Activated T-helper 2 cell treated with anti-CD3 and anti-CD28 coated beads, Interferon-gamma antibody, Interleukin-2, Interleukin-4, amounts not matched to agents 10 μg/mL and 5 μg/mL and 100 μg/mL, durations not matched to agents 14 hours and 24 hours and 36 hours (primary cell): ENCODE measurements around the gene DOK7. TPM values are rescaled to one million over a fixed set of nuclear protein-coding genes. Genes with fewer than 3 reads are reported as not detected.

Source experiments
- DNase-seq: peaks from one replicate; pipeline ENCODE4 v3.0.0; 2021; ENCODE audit warnings: low spot score
- H3K27ac Mint-ChIP-seq: one replicate; pipeline ENCODE4 v1.8.0; 2021; ENCODE audit warnings: mixed read lengths
- H3K27me3 Mint-ChIP-seq: one replicate; pipeline ENCODE4 v1.8.0; 2021; ENCODE audit warnings: low read depth, mixed read lengths
- H3K36me3 Mint-ChIP-seq: one replicate; pipeline ENCODE4 v1.8.0; 2021; ENCODE audit warnings: low read depth, mixed read lengths
- H3K4me1 Mint-ChIP-seq: one replicate; pipeline ENCODE4 v1.8.0; 2021; ENCODE audit warnings: low read depth, mixed read lengths
- H3K4me3 Mint-ChIP-seq: one replicate; pipeline ENCODE4 v1.8.0; 2021; ENCODE audit warnings: low read depth, mild to moderate bottlenecking, moderate library complexity, mixed read lengths
- H3K9me3 Mint-ChIP-seq: one replicate; pipeline ENCODE4 v1.8.0; 2021; ENCODE audit warnings: mixed read lengths
- intact Hi-C: fragments of 100-400 bp; cut with micrococcal nuclease; formaldehyde crosslinking; loops from one replicate; pipeline ENCODE4 v1.15.1; 2023
- total RNA-seq: library from RNA; stranded (reverse); gene quantifications from 2 replicates; pipeline ENCODE4 v1.2.3, GENCODE V29; 2022

Gene DOK7, protein sequence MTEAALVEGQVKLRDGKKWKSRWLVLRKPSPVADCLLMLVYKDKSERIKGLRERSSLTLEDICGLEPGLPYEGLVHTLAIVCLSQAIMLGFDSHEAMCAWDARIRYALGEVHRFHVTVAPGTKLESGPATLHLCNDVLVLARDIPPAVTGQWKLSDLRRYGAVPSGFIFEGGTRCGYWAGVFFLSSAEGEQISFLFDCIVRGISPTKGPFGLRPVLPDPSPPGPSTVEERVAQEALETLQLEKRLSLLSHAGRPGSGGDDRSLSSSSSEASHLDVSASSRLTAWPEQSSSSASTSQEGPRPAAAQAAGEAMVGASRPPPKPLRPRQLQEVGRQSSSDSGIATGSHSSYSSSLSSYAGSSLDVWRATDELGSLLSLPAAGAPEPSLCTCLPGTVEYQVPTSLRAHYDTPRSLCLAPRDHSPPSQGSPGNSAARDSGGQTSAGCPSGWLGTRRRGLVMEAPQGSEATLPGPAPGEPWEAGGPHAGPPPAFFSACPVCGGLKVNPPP
- total RNA-seq, result not detected in 2 replicates

DNA sequence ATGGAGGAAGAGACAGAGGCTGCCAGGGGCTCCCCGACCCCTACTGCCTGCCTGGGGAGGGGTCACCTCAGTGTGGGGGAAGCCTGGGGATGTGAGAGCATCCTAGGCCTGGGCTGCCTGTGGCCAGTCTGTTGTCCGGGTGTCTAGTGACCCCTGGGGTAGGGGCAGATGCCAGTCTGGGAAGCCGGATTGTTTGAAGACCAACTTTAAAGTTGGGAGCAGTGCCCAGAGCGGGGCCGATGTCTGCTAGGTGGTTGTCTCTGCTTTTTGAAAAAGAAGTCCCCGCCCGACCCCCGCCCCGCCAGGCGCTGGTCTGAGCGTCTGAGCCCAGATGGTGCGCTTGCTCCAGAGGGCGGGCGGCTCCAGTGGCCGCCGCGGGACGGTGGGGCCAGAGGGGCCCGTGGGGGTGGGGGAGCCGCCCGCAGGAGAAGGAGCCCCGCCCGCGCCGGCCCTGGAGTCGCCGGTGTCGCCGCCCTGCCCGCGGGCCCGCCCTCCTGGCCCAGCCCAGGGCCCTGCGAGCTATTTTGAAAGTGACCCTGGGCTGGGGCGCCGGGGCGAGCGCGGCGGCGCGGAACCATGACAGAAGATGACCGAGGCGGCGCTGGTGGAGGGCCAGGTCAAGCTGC lies at the start of gene DOK7:
TSS of gene DOK7 (plus strand) at position 517 of the 626 bp plus-strand sequence. CDS start at position 587, 70 bp downstream.
- Mint-ChIP-seq H3K4me3 (no peak within 1 kb of the TSS), H3K27me3 (peaks cover 11% of the 10 kb centered on the region)

DNA sequence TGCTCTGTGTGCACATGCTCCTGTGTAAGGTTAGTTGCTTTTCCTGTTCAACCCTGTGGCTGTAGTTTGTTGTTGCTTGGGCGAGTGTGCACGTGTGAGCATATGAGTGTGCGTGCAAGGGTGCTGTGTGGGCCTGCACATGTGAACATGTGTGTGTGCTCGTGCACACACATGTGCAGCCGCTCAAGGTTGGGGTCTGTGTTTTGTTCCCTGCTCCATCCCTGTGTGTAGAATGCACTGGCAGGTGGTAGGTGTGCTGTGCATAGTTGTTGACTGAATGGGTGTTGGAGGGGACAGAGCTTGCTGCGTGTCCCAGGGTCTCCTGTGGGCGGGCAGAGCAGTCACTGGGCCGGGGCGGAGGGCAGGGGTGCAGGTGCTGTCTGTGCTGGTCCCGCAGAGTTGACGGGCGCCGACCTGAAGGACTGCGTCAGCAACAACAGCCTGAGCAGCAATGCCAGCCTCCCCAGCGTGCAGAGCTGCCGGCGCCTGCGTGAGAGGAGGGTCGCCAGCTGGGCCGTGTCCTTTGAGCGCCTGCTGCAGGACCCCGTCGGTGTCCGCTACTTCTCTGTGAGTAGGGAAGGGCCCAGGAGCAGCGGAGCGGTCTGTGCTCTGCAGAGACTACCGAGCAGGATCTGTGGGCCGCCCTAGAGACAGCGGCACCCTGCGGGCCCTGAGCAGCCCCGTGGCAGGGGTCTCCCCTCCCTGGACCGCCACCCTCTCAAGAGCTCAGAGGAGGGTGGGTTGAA lies 49.3 kb upstream of the DOK7 start:
- Mint-ChIP-seq H3K4me3 (no peak overlapping the region), H3K36me3 (no peaks in the 10 kb centered on the region), H3K9me3 (no peaks in the 10 kb centered on the region), H3K27me3 (no peaks in the 10 kb centered on the region), H3K4me1 (no peaks in the 10 kb centered on the region), H3K27ac (no peak overlapping the region)
- intact Hi-C loops, result no loop called here
- DNase-seq, result no peak

More for the DNA sequence above, at the start of gene DOK7:
- no peak for DNase-seq
- no peak within 1 kb of the TSS for H3K27ac Mint-ChIP-seq
- no peaks in the 10 kb centered on the region for H3K36me3 Mint-ChIP-seq
- no peaks in the 10 kb centered on the region for H3K9me3 Mint-ChIP-seq
- intact Hi-C loops, result no loop called here
- no peaks in the 10 kb centered on the region for H3K4me1 Mint-ChIP-seq

DNA sequence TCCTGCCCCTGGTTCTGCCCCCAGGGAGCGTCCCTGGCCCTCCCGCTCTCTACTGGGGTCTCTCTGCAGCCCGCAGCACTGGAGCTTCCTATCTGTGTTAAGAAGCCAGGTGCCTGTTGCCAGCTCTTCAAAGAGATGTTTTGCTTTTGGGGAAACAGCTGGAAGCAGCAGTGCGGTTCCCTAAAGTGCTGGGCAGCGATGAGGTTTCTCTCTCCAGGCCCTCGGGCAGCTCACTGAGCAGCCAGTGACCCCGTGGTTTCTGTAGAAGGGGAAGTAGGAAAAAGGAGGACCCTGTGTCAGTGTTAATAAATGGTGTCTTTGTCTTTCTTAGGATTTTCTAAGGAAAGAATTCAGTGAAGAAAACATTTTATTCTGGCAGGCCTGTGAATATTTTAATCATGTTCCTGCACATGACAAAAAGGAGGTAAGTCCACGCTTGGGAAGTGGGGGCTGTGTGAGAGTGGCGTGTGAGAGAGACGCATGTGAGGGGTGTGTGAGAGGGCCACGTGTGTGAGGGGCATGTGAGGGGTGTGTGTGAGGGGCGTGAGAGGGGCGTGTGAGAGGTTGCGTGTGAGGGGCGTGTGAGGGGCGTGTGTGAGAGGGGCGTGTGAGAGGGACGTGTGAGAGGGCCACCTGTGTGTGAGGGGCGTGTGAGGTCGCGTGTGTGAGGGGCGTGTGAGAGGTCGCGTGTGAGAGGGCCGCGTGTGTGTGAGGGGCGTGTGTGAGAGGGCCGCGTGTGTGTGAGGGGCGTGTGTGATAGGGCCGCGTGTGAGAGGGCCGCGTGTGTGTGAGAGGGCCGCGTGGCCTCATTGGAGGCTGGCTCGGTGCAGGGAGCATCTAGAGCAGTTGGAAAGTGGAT lies 48.5 kb upstream of the DOK7 start:
- H3K9me3 Mint-ChIP-seq, result no peaks in the 10 kb centered on the region
- no peaks in the 10 kb centered on the region for H3K4me1 Mint-ChIP-seq
- no peaks in the 10 kb centered on the region for H3K36me3 Mint-ChIP-seq
- H3K27ac Mint-ChIP-seq, result no peak overlapping the region
- DNase-seq, result no peak
- no peak overlapping the region for H3K4me3 Mint-ChIP-seq
- no peaks in the 10 kb centered on the region for H3K27me3 Mint-ChIP-seq
- intact Hi-C loops, result no loop called here

DNA sequence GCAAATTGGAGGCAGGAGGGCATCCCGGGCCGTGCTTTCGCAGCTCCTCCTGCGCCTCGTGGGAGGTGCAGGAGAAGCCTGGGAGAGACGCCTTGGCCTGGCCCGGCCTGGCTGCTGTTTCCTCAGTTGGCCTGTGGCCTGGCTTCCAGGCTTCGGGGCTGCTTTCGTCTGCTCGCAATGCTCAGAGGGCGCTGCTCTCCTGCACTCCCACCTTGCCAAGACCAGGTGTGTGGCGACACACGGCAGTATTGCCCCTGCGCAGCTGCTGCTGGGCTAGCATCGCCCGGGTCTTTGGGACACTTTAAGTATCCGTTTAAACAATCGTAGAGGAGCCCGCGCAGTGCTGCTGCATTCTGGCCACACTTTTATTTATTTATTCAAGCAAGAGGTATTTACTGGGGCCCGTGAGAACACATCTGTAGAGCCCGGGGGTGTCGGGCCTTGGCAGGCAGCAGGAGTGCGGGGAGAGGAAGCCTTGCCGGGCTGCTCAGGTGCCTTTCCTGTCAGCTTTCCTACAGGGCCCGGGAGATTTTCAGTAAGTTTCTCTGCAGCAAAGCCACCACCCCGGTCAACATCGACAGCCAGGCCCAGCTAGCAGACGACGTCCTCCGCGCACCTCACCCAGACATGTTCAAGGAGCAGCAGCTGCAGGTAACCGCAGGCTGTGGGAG lies 47.5 kb upstream of the DOK7 start:
- intact Hi-C loops, result no loop called here
- Mint-ChIP-seq H3K36me3 (no peaks in the 10 kb centered on the region), H3K4me1 (no peaks in the 10 kb centered on the region), H3K9me3 (no peaks in the 10 kb centered on the region), H3K27me3 (no peaks in the 10 kb centered on the region), H3K4me3 (no peak overlapping the region), H3K27ac (no peak overlapping the region)
- no peak for DNase-seq

DNA sequence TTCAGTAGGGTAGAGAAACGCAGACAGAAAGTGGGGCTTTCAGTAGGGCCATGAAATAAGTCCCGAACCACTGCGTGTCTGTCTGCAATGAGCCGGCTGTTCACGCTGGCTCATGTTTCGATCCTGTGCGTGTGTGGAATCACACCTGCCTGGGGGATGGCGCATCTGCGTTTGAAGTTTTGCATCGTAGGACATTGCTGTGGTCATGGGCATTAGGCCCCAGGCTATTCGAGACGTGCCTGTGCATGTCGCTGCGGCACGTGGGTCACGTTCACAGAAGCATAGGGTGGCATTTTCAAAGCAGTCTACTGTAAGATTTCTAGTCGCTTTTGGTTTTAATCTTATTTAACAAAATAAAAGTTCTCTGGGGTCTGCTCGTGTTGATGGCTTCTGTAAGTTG lies 46.8 kb upstream of the DOK7 start:
- Mint-ChIP-seq H3K9me3 (no peaks in the 10 kb centered on the region), H3K4me3 (no peak overlapping the region)
- intact Hi-C loops, result no loop called here

DNA sequence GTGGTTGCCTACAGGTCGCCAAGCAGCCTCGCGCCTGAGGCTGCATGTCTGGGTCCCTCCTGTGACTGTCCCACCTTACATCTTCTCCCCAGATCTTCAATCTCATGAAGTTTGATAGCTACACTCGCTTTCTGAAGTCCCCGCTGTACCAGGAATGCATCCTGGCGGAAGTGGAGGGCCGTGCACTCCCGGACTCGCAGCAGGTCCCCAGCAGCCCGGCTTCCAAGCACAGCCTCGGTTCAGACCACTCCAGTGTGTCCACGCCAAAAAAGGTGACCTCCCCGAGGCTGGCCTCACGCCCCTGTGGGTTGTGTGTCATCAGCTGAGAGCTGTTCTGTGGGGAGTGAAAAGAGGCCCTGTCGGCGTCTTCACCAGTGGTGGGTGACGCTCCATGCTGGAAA lies 46.3 kb upstream of the DOK7 start:
- DNase-seq, result no peak
- Mint-ChIP-seq H3K4me3 (no peak overlapping the region), H3K4me1 (no peaks in the 10 kb centered on the region), H3K9me3 (no peaks in the 10 kb centered on the region), H3K27me3 (no peaks in the 10 kb centered on the region), H3K36me3 (no peaks in the 10 kb centered on the region), H3K27ac (no peak overlapping the region)
- intact Hi-C loops, result no loop called here

More for the DNA sequence above, 46.8 kb upstream of the DOK7 start:
- no peak for DNase-seq
- H3K36me3 Mint-ChIP-seq, result no peaks in the 10 kb centered on the region
- no peak overlapping the region for H3K27ac Mint-ChIP-seq
- no peaks in the 10 kb centered on the region for H3K27me3 Mint-ChIP-seq
- H3K4me1 Mint-ChIP-seq, result no peaks in the 10 kb centered on the region

DNA sequence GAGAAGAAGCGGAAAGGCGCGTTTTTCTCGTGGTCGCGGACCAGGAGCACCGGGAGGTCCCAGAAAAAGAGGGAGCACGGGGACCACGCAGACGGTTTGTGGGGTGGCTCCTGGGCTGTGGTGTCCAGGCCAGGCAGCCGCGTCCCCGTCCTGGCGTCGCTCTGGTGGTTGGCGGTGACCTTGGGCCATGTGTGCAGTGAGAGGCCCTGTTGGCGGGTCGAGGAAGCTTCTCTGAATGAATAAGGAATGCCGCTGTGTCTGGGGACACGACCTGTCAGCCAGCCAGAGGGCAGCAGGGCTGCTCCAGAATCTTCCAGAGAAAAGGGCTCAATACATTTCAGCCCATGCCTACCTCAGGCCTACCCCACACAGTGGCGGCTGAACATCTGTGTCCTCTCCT lies 45.7 kb upstream of the DOK7 start:
- Mint-ChIP-seq H3K27me3 (no peaks in the 10 kb centered on the region), H3K9me3 (no peaks in the 10 kb centered on the region), H3K4me3 (no peak overlapping the region), H3K27ac (no peak overlapping the region), H3K4me1 (no peaks in the 10 kb centered on the region), H3K36me3 (no peaks in the 10 kb centered on the region)
- intact Hi-C loops, result no loop called here
- no peak for DNase-seq

DNA sequence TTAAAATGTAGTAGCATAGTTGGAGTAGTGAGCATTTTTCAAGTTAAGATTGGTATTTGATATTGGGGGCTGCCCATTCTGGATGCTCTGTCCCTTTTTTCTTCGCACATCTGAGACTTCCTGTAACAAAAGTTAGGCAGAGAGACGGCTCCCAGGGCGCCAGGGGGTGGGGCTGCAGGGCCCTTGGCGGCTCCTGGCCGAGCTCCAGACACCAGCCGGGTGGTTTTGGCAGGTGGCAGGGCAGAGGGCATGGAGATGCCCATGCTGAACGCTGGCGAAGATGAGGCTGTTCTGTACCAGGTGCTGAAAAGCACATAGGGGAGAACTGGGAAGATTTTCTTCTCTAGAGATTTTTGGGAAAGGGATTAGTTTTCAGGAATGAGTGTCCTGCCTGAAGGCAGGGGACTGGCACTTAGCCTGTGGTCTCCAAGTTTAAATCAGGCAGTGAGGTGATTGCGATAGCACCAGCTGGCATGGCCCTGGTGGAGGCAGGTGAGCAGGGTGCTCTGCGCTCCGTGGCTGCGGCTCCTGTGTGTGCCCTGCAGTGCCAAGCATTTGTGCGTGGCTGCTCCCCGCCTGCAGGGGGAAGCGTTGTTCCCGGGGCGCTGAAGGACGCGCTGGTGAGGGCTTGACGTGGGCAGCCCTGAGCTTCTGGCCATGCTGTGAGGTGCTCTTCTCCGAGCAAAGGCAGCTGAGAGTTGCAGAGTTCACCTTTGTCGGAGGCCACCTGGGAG lies 44.9 kb upstream of the DOK7 start:
- no peak for DNase-seq
- Mint-ChIP-seq H3K4me1 (no peaks in the 10 kb centered on the region), H3K4me3 (no peak overlapping the region), H3K9me3 (no peaks in the 10 kb centered on the region), H3K27me3 (no peaks in the 10 kb centered on the region), H3K27ac (no peak overlapping the region), H3K36me3 (no peaks in the 10 kb centered on the region)
- intact Hi-C loops, result no loop called here

DNA sequence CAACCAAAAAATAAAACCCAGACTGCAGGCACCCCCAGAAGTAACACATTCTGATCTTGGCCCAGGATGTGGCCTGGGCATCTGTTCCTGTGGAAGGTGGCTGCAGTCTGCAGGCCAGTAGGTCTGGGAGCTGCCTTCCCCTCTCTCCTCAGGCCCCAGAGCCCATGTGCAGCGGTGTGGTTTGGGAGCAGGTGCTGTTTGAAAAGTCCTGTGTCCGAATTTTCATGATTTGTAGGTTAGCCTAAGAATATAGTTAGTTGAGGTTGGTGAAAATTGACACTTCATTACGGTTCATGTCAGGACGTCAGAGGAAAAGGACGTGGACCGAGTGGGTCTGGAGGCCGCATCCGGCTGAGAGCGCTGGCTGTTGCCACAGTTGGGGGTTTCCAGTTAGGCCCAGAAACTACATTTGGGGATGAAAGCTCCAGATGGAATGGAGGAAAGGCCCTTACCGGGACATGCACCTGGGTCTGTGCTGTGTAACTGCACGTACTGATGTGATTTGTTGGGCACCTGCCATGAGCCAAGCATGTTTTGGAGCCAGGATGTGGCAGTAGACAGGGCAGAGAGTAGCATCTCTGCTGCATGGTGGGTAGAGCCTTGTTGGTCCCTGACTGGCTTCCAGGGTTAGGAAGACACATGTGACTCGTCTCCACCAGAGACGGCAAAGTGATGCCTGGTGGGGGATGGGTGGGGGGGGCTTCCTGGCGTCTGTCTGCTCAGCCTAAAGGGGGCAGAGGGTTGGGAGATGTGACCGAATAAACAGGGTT lies 43.1 kb upstream of the DOK7 start:
- no peaks in the 10 kb centered on the region for H3K9me3 Mint-ChIP-seq

DNA sequence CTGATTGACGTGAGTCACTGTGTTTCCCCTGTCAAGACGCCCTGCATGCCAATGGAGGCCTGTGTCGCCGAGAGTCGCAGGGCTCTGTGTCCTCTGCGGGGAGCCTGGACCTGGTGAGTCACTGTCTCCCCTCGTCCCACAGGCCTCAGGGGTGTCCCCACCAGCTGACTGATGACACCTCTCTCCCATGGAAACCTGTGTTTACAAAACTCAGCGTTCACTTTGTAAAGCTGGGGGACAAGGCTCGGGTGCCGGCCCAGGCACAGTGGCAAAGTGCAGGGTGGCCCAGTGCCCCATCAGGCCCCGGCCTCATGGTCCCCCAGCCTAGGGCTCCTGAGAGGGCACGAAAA lies 42.5 kb upstream of the DOK7 start:
- H3K27ac Mint-ChIP-seq, result no peak overlapping the region
- intact Hi-C loops, result no loop called here
- no peaks in the 10 kb centered on the region for H3K36me3 Mint-ChIP-seq
- no peak for DNase-seq
- H3K27me3 Mint-ChIP-seq, result no peaks in the 10 kb centered on the region
- no peaks in the 10 kb centered on the region for H3K4me1 Mint-ChIP-seq
- no peaks in the 10 kb centered on the region for H3K9me3 Mint-ChIP-seq
- H3K4me3 Mint-ChIP-seq, result no peak overlapping the region

More for the DNA sequence above, 43.1 kb upstream of the DOK7 start:
- intact Hi-C loops, result no loop called here
- DNase-seq, result no peak
- Mint-ChIP-seq H3K36me3 (no peaks in the 10 kb centered on the region), H3K4me1 (no peaks in the 10 kb centered on the region), H3K4me3 (no peak overlapping the region), H3K27me3 (no peaks in the 10 kb centered on the region), H3K27ac (no peak overlapping the region)

DNA sequence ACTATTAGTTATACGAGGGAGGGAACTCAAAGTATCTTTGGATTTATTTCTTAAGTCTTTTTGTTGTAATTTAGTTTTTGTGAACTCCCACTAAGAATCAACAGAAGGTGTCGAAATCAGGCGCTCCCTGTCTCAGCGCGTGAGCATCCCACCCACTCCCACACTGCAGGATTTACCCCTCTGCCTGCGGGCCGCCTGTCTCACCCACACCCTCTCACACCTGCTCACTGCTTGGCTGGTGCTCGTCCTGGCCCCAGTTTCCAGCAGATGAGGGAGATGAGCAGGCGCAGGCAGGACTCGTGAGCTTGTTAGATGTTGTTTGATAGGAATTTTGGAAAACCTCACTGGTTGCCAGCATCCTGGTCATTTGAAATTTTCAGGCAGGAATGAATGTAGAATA lies 42.1 kb upstream of the DOK7 start:
- no peak overlapping the region for H3K4me3 Mint-ChIP-seq
- H3K27me3 Mint-ChIP-seq, result no peaks in the 10 kb centered on the region
- DNase-seq, result no peak
- no peak overlapping the region for H3K27ac Mint-ChIP-seq
- no peaks in the 10 kb centered on the region for H3K4me1 Mint-ChIP-seq
- H3K36me3 Mint-ChIP-seq, result no peaks in the 10 kb centered on the region
- H3K9me3 Mint-ChIP-seq, result no peaks in the 10 kb centered on the region
- intact Hi-C loops, result no loop called here
